HG03196 (cell line): Measurements from ENCODE around the gene TRIP4.
"Not testable (repeated sequence)": the region's sequence is repeated elsewhere in the genome, so short reads cannot be mapped to it uniquely, and the experiment has no call there.

Experiments used
- ATAC-seq: cut with Tn5 transposase; IDR thresholded peaks from one replicate; pipeline ENCODE4 v1.9.1; 2021; ENCODE audit not compliant: unreplicated experiment

Gene TRIP4

DNA sequence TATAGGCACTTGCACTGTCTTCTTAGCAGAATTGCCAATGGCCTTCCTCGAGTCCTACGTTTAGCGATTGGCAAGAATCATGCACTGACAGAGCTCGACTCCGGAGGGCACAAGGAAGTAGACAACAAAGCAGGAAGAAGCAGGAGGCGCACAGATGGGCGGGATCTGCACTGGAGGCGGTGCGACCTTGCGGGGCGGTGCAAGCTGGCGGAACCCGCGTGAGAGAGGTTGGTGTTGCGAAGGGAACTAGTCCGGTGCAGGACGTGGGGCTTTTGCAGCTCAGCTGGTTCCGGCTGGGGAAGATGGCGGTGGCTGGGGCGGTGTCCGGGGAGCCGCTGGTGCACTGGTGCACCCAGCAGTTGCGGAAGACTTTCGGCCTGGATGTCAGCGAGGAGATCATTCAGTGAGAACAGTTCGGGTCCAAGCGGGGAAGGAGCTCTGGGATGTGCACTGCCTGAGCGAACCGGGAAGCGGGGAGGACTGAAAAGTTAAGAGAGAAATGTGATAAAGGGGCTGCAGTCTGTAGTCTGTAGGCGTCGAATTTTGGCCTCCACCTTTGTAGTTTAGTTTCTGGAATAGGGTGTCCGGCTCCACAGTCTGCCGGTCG, at the start of gene TRIP4:
Gene TRIP4, plus strand, starts transcription at position 275 of the 607 bp plus-strand sequence. Its CDS starts 28 bp downstream, at position 303.
- peak; percentile 98 for ATAC-seq

DNA sequence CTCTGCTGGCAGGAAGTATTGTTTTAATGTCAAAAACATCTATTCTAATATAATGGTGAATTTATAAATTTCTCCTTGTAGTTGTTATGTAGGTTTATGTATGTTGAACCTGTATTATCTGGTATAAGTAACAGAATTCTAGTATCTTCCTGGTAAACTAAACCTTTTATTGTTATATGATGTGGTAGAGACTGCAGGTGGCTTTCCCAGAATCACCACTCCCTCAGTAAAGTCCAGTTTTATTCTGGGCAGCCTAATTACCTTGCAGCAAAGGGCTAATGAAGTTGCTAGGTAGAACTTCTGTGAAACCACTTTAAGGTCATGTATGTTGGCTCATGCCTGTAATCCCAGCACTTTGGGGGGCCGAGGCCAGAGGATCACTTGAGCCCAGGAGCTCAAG, 47.3 kb upstream of the TRIP4 start:
- ATAC-seq, result no peak

DNA sequence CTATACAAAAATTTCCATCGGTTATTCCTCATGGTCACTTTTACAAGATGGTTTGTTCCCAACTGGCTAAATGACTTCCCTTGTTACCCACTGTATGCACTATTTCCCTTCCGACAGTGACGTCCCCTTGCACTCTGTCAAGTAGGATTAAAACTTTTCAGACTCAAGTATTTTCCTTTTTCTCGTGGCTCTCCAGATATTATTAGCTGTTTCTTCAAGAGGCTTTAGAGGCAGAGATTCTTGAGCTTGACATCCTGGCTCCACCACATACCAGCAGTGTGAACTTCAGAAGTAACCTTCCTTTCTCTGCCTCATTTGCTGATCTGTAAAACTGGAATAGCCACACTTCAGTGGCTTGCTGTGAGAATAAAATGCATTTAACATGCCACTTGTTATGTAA, 45.7 kb upstream of the TRIP4 start:
- no peak for ATAC-seq

DNA sequence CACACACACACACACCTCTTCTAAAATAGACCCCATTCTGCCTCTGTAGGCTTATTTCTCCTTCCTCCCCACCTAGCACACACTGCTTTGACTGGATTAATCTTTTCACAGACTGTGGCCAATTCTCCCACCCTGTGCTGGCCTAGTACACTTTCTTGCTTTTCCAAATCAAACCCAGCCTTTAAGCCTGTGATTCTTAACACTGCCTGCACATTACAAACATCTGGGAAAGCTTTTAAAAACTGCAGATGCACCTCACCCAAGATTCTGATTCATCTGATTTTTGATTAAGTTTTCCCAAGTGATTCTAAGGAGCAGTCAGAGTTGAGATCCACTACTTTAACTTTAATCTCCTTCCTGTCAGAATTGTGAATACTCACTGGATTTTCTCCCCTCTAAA, 44.4 kb upstream of the TRIP4 start:
- ATAC-seq, result no peak

DNA sequence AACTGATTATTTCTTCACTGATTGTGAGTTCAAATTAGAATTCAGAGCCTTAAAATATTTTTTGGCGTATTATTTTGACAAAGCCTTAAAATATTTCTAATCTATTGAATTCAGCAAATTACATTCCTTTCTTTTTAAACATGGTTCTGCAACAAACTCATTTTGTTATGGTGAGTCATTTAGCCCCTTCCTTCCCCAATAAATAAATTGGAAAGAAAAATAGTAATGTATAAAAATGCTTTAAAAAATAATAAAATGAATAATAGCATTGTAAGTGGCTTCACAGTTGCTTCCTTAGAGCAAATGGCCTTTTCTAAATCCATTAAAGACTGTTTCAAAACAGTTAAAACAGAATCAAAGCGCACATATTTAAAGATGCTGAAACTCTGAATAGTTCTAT, 43.8 kb upstream of the TRIP4 start:
- no peak for ATAC-seq

DNA sequence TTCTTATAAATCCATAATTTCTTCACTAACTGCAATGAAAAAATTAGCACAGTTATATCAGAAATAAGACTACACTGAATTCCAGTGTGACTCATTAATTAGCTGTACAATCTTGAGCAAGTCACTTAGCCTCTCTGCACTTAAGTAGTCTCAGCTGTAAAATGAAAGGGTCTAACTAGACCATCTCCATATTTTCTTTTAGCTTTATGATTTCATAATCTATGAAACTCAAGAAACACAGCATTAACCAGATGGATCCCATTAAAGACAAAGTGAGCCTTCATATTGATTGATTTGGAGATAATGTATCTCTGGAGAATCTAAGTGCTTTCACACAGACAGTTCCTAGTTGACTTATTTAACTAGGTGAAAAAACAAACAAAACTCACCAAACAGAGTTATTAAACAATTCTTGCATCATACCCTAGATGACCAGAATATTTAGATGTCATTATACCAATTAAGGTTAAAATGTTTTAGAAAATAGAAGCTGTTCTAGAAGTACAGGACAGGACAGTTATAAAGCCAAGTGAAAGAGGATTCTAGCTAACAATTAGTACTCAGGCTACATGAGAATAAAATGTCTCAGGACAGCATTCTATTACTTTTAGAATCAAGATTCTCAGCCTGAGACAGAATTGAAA, 42.9 kb upstream of the TRIP4 start:
- ATAC-seq, result no peak

DNA sequence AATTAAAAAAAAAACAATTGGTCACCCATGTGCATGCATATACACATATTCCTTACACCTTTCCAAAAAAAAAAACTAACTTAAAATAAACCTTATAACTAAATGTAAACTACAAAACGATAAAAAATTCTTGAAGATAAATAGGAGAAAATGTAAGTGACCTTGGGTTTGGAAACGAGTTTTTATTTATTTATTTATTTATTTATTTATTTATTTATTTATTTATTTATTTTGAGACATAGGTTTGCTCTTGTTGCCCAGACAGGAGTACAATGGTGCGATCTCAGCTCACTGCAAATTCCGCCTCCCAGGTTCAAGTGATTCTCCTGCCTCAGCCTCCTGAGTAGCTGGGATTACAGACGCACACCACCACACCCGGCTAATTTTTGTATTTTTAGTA, 41.4 kb upstream of the TRIP4 start:
- ATAC-seq, result not testable (repeated sequence)

DNA sequence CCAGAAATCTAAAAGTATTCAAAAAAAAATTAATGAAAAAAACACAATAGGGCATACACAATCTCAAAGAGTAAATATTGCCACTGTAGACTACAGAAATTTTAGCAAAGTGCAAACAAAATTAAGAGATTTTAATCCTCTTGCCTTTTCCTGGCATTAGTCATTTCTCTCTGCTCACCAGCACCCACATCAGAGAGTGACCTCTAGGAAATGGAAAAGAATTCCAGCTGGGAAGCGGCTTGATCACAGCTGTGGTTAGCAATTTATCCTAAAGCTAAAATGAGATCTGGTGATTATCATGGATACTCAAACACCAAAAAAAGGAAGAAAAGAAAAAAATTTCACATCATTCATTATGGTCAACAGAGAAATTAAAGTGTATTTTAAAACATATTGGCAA, 39.2 kb upstream of the TRIP4 start:
- no peak for ATAC-seq

DNA sequence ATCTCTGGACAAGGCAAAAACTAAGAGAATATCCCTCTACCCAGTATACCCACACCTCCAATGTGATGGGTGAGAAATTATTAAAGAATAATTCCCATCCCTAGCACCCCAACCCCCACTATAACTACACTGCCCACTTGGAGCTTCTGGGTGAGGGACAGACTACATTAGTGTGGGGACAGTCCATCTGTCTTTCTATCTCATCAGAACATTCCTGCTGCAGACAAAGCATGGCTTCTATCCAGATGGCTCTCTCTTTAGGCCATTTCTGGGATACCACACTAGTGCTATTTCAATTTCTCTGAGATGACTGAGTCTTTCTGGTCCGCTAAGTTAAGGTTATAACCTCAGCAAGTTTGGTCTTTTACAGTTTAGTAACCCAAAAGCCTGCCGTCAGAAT, 38.3 kb upstream of the TRIP4 start:
- ATAC-seq, result no peak

DNA sequence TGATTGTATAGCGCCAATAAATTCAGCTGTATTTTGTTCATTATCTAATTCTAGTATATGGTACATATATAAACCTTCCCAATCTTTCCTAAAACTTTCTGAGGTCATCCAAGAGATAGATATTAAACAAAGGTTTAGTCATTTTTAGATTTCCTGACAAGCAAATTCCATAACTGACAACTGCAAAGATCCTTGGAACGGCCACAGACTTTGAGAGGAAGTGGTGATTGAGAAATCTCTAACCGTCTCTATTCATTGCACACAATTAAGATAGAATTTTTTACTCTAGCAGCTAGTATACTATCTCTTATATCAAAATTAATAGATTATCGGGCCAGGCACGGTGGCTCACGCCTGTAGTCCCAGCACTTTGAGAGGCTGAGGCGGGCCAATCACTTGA, 36.4 kb upstream of the TRIP4 start:
- ATAC-seq, result no peak

DNA sequence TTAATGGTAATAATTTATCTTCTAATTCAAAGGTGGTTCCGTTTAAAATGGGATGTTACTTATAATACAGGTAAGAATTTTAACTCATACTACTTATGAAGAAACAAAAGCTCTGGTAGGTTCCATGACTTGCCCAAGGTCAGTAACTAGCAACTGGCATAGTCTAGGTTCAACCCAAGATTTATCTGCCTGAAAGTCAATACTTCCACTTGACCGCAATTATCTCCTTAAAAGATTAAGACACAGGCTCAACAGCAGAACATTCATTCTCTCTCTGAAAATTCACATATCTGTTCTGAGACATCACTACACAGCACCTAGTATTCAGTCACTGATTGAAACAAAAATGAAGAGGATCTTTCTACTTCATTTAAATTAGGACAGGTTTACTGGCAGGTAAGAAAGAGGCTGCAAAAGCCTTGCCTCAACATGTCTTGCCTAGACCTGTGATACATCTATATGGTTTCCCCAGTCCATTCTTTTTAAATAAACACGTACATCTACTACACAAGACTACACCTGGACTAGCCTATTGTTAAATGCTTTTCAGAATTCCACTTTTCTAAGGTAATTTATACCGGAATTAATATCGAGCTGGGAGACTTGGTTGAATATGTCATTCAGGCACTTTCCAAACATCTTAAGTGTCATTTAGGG, 32.8 kb upstream of the TRIP4 start:
- ATAC-seq, result no peak

DNA sequence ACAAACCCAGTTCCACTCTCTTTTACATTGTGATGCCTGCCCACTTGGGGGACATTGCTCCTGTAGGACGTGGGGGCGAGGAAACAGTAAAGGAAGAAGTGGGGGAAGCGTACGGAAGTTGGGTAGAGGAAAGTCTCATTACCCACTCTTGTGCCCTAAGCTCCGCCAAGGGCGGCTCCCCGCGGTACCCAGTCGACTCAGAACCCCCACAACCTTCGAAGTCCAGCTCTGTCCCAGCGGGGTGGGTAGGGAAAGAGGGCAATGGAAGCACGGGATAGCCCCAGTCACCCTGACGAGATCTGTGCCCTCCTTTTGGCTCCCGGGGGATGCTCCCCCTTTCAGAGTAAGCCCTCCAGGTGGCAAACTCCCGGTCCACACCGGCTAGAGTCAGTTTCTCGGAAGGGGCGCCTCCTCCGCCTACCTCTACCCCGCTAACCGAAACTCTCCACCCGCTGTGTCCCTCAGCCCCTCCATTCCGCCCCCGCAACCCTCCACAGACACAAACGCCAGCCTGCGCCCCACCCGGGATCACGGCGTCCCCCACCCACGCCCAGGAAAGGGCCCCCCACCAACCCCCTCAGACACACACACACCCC, 32.2 kb upstream of the TRIP4 start:
- ATAC-seq, result peak; percentile 30

DNA sequence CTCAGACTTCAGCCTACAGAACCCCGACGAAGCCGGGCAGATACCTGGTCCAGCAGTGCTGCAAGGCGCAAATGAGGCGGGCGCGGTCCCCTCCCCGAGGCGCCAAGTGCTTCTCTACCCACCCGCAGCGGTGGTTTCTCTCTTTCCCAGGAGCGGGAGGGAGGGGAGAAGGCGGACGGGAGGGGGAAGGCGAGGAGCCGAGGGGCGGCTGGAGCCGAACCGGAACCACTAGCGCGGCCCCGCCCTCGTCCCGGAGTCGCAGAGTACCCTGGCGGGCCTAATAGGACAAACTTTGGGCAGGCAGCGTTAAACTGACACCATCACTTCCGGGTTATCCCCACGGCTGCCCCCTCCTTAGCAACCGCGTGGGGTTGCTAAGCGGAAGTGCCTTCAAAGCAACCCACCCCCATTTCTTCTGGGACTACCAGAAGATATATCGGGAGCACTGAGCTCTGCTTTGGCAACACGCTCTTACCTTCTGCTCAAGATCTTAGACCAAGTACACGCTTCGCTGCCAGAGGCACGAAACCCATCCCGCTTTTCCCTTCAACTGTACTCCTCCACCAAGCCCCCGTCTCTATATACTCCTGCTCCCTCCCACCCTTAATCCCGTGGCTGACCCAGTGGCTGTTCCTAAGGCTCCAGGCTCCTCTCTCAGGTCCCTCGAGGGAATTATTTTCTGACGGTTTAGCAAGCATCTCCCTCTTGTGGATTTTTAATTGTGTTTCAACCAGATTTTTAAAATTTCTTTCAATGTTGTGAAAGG, 31.5 kb upstream of the TRIP4 start, which contains the start of gene CSNK1G1:
Gene CSNK1G1, minus strand, starts transcription at position 230 of the 766 bp plus-strand sequence. CDS start 55,674 bp downstream, outside the sequence.
- ATAC-seq, result peak; percentile 90

DNA sequence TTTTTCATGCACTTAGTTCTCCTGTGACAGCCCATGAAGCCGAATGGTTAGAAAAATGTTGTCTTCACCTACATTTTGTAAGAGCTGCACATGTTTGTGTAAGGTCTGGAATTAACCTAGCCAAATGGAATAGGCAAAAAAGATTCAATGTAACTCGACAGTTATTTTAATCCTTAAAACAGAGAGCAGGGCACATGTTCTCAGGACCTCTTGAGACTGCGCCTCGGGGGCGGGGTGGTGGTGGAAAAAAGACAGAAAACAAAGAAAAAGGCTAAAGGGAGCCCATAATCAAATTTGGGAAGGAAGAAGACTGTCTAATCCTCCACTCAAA, 31.0 kb upstream of the TRIP4 start:
- ATAC-seq, result no peak

DNA sequence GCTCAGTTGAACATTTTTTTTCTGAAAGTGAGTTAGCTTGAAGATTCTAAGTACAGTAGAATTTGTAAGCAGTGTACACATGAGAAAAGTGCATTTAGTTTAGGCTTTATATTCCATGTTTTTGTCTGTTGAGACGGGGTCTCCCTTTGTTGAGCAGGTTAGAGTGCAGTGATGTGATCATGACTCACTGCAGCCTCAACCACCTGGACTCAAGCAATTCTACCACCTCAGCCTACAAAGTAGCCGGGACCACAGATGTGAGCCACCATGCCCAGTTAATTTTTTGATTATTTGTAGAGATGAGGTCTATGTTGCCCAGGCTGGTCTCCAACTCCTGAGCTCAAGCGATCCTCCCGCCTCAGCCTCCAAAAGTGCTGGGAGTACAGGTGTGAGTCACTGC, 26.4 kb upstream of the TRIP4 start:
- ATAC-seq, result no peak

DNA sequence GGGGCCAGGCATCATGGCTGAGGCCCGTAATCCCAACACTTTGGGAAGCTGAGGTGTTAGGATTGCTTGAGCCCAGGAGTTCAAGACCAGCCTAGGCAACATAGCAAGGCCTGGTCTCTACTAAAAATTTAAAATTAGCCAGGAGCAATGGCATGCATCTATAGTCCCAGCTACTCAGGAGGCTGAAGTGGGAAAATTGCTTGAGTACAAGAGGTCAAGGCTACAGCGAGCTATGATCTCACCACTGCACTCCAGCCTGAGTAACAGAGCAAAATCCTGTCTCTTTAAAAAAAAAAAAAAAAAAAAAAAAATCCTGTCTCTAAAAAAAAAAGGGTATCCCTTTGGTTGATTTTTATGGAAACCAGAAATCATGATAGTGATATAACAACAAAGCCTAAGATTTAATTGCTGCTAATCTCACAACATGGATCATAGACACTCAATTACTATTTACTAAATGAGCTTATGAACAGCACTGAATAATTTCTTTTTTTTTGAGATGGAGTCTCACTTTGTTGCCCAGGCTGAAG, 18.5 kb upstream of the TRIP4 start:
- no peak for ATAC-seq

DNA sequence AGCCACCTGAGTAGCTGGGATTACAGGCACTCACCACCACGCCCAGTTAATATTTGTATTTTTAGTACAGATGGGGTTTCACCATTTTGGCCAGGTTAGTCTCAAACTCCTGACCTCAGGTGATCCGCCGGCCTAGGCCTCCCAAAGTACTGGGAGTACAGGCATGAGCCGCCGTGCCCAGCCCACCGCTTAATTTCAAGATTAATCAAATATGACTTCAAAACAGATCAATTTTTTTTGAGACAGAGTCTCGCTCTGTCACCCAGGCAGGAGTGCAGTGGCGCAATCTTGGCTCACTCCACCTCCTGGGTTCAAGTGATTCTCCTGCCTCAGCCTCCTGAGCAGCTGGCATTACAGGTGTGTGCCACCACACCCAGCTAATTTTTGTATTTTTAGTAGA, 16.3 kb upstream of the TRIP4 start:
- ATAC-seq, result not testable (repeated sequence)

DNA sequence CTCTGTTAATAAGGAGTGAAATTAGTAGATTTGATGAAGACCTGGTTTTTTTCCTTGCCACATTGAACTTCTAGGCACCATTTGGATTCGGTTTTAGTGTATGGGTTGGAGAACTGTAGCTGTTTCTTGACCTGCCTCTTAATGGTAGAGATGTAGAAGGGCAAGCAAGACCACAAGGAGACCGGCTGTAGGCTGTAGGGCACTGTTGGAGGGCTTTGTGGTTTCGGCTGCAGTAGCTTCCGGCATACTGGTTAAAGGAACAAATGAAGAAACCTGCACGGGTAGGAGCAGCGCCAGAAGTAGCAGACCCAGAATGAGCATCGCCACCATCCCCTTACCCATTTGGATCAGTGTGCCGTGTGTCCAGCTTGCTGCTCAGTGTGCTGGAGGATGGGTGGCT, 14.3 kb upstream of the TRIP4 start:
- no peak for ATAC-seq

DNA sequence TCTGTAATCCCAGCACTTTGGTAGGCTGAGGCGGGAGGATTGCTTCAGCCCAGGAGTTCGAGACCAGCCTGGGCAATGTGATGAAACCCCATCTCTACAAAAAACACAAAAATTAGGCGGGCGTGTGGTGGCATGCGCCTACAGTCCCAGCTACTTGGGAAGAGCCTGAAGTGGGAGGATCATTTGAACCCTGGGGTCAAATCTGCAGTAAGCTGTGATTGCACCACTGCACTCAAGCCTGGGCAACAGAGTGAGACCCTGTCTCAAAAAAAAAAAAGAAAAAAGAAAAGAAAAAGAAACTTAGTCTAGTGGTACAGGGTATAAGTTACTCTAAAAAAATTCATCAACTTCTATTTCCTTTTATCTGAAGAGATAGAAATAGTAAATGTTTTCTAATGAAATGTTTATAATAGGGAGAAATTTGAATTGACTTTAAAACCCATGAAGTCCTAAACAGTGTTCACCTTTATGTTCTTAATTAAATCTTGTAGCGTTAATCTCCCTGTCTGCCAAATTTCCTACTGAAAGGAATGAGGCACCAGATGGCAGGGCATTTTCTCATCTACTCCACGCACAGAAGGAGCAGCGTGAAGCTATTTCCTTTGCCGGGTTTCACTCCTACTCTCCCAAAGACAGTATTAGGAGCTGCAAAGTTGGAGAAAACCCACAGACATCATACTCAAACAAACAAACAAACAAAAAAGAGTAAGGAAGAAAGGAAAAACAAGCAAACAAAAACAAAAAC, 8.2 kb upstream of the TRIP4 start:
- no peak for ATAC-seq

DNA sequence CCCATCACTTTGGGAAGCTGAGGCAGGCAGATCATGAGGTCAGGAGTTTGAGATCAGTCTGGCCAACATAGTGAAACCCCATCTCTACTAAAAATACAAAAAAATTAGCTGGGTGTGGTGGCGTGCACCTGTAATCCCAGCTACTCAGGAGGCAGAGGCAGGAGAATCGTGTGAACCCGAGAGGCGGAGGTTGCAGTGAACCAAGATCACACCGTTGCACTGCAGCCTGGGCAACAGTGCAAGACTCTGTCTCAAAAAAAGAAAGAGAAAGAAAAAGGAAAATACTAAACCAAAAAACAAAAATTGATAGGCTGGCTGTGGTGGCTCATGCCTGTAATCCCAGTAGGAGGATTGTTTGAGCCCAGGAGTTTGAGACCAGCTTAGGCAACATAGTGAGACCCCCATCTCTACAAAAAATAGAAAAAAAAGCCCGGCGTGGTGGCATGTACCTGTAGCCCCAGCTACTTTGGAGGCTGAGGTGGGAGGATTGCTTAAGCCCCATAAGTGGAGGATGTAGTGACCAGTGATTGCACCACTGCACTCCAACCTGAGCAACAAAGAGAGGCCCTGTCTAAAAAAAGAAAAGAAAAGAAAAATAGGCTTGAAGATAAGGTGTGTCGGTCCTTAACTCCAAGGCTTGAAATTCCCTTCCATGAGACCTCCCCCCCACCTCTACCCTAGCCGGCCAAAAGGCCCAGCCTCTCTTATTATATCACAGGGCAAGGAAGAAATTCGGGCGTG, 7.3 kb upstream of the TRIP4 start:
- ATAC-seq, result not testable (repeated sequence)
